Measurements from ENCODE around the gene CLIP4. TPM values are rescaled to one million over a fixed set of nuclear protein-coding genes. Genes with fewer than 3 reads are reported as not detected.

The CLIP4 gene
- total and polyA plus RNA-seq, 2 donors: 12.5 to 28.2 TPM

DNA sequence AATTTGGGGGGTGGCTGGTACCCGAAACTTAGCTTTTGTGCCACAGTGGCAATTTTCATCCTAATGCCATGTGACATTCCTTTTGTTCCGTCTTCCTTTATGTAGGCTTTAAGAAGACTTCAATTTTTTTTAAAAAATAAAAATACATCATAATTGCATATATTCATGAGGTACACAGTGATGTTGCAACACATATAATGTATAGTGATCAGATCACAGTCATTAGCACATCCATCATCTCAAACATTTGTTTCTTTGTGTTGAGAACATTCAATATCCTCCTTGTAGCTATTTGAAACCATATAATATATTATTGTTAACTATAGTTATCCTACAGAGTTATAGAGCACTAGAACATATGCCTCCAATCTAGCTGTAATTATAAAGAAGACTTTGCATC, 6.0 kb upstream of the CLIP4 start:
- DNase-seq (ENCODE audit: low read depth in 6 of 9, low spot score in 9 of 9): no peak
- 97% methylated on average over 2 of the region's 2 CpGs for WGBS
- Histone ChIP-seq H3K36me3 (ENCODE audit: control insufficient read depth in 2 of 2, insufficient read depth in 2 of 2, low read length in 1 of 2) (no peaks in the 10 kb centered on the region), H3K27ac (ENCODE audit: low read depth in 1 of 2, low read length in 1 of 2) (no peak overlapping the region), H3K4me3 (ENCODE audit: low read length in 2 of 2) (no peak overlapping the region), H3K27me3 (ENCODE audit: control insufficient read depth in 2 of 2, insufficient read depth in 1 of 2, low read length in 1 of 2) (peaks cover 0 to 10% of the 10 kb centered on the region in 2 donors), H3K9me3 (ENCODE audit: control insufficient read depth in 2 of 2, insufficient read depth in 1 of 2, low read length in 1 of 2) (no peaks in the 10 kb centered on the region), H3K4me1 (ENCODE audit: control insufficient read depth in 2 of 2, insufficient read depth in 2 of 2, low read length in 2 of 2) (peaks cover 6 to 7% of the 10 kb centered on the region in 2 donors)

GRCh38 chr2:29110916-29111535, 4.2 kb upstream of the CLIP4 start:
- Histone ChIP-seq H3K9me3 (ENCODE audit: control insufficient read depth in 2 of 2, insufficient read depth in 1 of 2, low read length in 1 of 2) (no peaks in the 10 kb centered on the region), H3K27me3 (ENCODE audit: control insufficient read depth in 2 of 2, insufficient read depth in 1 of 2, low read length in 1 of 2) (peaks cover 0 to 23% of the 10 kb centered on the region in 2 donors), H3K4me1 (ENCODE audit: control insufficient read depth in 2 of 2, insufficient read depth in 2 of 2, low read length in 2 of 2) (peaks cover 8% of the 10 kb centered on the region in 2 donors), H3K36me3 (ENCODE audit: control insufficient read depth in 2 of 2, insufficient read depth in 2 of 2, low read length in 1 of 2) (no peaks in the 10 kb centered on the region), H3K4me3 (ENCODE audit: low read length in 2 of 2) (no peak overlapping the region), H3K27ac (ENCODE audit: low read depth in 1 of 2, low read length in 1 of 2) (no peak overlapping the region)
- DNase-seq (ENCODE audit: low read depth in 6 of 9, low spot score in 9 of 9): no peak
- 98% methylated on average over 4 of the region's 4 CpGs for WGBS

- no peak overlapping the region for H3K4me3 ChIP-seq (ENCODE audit: low read length in 2 of 2)
- H3K4me1 ChIP-seq (ENCODE audit: control insufficient read depth in 2 of 2, insufficient read depth in 2 of 2, low read length in 2 of 2): peaks cover 8 to 14% of the 10 kb centered on the region in 2 donors
- H3K27ac ChIP-seq (ENCODE audit: low read depth in 1 of 2, low read length in 1 of 2): no peak overlapping the region
- H3K27me3 ChIP-seq (ENCODE audit: control insufficient read depth in 2 of 2, insufficient read depth in 1 of 2, low read length in 1 of 2): peaks cover 0 to 30% of the 10 kb centered on the region in 2 donors
- no peak for DNase-seq (ENCODE audit: low read depth in 6 of 9, low spot score in 9 of 9)
- no peaks in the 10 kb centered on the region for H3K9me3 ChIP-seq (ENCODE audit: control insufficient read depth in 2 of 2, insufficient read depth in 1 of 2, low read length in 1 of 2)
- H3K36me3 ChIP-seq (ENCODE audit: control insufficient read depth in 2 of 2, insufficient read depth in 2 of 2, low read length in 1 of 2): no peaks in the 10 kb centered on the region
These were observed 2.8 kb upstream of the CLIP4 start for GRCh38 chr2:29112379-29112778.

DNA sequence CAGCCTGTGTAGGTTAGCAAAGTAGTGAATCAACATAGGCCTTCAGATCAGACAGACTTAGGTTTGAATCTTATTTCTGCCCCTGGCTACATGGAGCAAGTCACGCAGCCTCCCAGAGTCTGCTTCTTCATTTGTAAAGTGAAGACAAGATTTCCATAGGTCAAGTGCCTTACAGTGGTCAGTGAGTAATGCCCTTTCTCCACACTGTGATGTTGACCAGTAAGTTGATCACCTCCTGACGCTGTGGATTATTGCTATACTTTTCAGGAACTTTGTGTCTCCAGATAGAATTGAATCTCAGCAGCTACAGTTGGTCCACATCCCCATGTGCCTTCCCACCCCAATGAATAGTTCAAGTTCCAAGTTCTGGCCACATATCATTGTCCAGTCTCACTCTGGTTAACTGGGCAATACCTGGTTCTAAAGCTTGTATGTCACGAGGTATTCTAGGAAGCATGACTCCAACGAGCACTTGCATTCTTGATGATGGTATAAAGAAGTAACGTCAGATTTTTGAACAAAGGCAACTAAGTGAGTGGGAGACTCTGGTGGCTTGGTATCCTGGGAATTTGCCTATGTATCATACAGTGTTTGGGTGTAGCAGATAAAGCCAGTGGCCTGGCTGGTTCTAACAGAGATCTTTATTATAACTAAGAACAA, 2.1 kb upstream of the CLIP4 start:
- Histone ChIP-seq H3K27me3 (ENCODE audit: control insufficient read depth in 2 of 2, insufficient read depth in 1 of 2, low read length in 1 of 2) (peaks cover 0 to 33% of the 10 kb centered on the region in 2 donors), H3K36me3 (ENCODE audit: control insufficient read depth in 2 of 2, insufficient read depth in 2 of 2, low read length in 1 of 2) (no peaks in the 10 kb centered on the region), H3K4me3 (ENCODE audit: low read length in 2 of 2) (no peak overlapping the region), H3K4me1 (ENCODE audit: control insufficient read depth in 2 of 2, insufficient read depth in 2 of 2, low read length in 2 of 2) (peaks cover 8 to 17% of the 10 kb centered on the region in 2 donors), H3K9me3 (ENCODE audit: control insufficient read depth in 2 of 2, insufficient read depth in 1 of 2, low read length in 1 of 2) (no peaks in the 10 kb centered on the region), H3K27ac (ENCODE audit: low read depth in 1 of 2, low read length in 1 of 2) (no peak overlapping the region)
- WGBS: 97% methylated on average over 5 of the region's 5 CpGs
- no peak for DNase-seq (ENCODE audit: low read depth in 6 of 9, low spot score in 9 of 9)

- H3K4me1 ChIP-seq (ENCODE audit: control insufficient read depth in 2 of 2, insufficient read depth in 2 of 2, low read length in 2 of 2): peaks cover 8 to 17% of the 10 kb centered on the region in 2 donors
These were observed 1.3 kb upstream of the CLIP4 start for GRCh38 chr2:29113891-29114321.

DNA sequence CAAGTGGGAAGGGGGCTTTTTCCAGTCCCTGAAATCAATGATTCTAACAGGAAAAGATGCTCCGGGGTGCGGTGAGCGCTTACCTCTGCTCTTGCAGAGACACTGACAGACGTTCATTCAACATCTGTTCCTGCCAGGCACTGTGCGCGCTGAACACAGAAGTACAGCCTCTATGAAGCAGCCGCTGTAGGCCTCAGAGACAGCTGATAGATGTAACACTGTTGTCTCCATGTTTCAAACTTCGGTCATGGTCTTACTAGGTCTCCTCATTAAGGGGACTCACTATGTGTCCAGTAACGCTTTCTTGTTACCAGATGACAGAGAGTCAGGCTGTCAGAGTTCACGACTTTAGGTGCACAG, 649 bp upstream of the CLIP4 start:
- Histone ChIP-seq H3K4me1 (ENCODE audit: control insufficient read depth in 2 of 2, insufficient read depth in 2 of 2, low read length in 2 of 2) (peaks cover 8 to 21% of the 10 kb centered on the region in 2 donors), H3K9me3 (ENCODE audit: control insufficient read depth in 2 of 2, insufficient read depth in 1 of 2, low read length in 1 of 2) (no peaks in the 10 kb centered on the region), H3K36me3 (ENCODE audit: control insufficient read depth in 2 of 2, insufficient read depth in 2 of 2, low read length in 1 of 2) (no peaks in the 10 kb centered on the region), H3K4me3 (ENCODE audit: low read length in 2 of 2) (peak overlapping the region; percentile 40 to 85), H3K27ac (ENCODE audit: low read depth in 1 of 2, low read length in 1 of 2) (peak overlapping the region; percentile 58 to 98), H3K27me3 (ENCODE audit: control insufficient read depth in 2 of 2, insufficient read depth in 1 of 2, low read length in 1 of 2) (peaks cover 0 to 33% of the 10 kb centered on the region in 2 donors)
- WGBS: 79% methylated on average over 10 of the region's 10 CpGs
- peak in 4 of 9 donors; percentile 15 to 65 (median 25) for DNase-seq (ENCODE audit: low read depth in 6 of 9, low spot score in 9 of 9)

More at GRCh38 chr2:29113891-29114321, 1.3 kb upstream of the CLIP4 start:
- H3K36me3 ChIP-seq (ENCODE audit: control insufficient read depth in 2 of 2, insufficient read depth in 2 of 2, low read length in 1 of 2): no peaks in the 10 kb centered on the region
- H3K27ac ChIP-seq (ENCODE audit: low read depth in 1 of 2, low read length in 1 of 2): no peak overlapping the region
- no peak overlapping the region for H3K4me3 ChIP-seq (ENCODE audit: low read length in 2 of 2)
- H3K27me3 ChIP-seq (ENCODE audit: control insufficient read depth in 2 of 2, insufficient read depth in 1 of 2, low read length in 1 of 2): peaks cover 0 to 33% of the 10 kb centered on the region in 2 donors
- H3K9me3 ChIP-seq (ENCODE audit: control insufficient read depth in 2 of 2, insufficient read depth in 1 of 2, low read length in 1 of 2): no peaks in the 10 kb centered on the region
- no peak for DNase-seq (ENCODE audit: low read depth in 6 of 9, low spot score in 9 of 9)
- 92% methylated on average over 4 of the region's 4 CpGs for WGBS

- Histone ChIP-seq H3K36me3 (ENCODE audit: control insufficient read depth in 2 of 2, insufficient read depth in 2 of 2, low read length in 1 of 2) (no peaks in the 10 kb centered on the region), H3K9me3 (ENCODE audit: control insufficient read depth in 2 of 2, insufficient read depth in 1 of 2, low read length in 1 of 2) (no peaks in the 10 kb centered on the region), H3K27ac (ENCODE audit: low read depth in 1 of 2, low read length in 1 of 2) (peak overlapping the region; percentile 86 to 98), H3K4me3 (ENCODE audit: low read length in 2 of 2) (peak overlapping the region; percentile 48 to 85), H3K4me1 (ENCODE audit: control insufficient read depth in 2 of 2, insufficient read depth in 2 of 2, low read length in 2 of 2) (peaks cover 8 to 21% of the 10 kb centered on the region in 2 donors), H3K27me3 (ENCODE audit: control insufficient read depth in 2 of 2, insufficient read depth in 1 of 2, low read length in 1 of 2) (peaks cover 0 to 33% of the 10 kb centered on the region in 2 donors)
- DNase-seq (ENCODE audit: low read depth in 6 of 9, low spot score in 9 of 9): peak; percentile 13 to 87 (median 59)
- whole genome bisulfite sequencing: 2% methylated on average over 53 of the region's 53 CpGs
These were observed 874 bp downstream of the CLIP4 start for GRCh38 chr2:29115797-29116781.

GRCh38 chr2:29117636-29118303, 2.6 kb downstream of the CLIP4 start:
- DNase-seq (ENCODE audit: low read depth in 6 of 9, low spot score in 9 of 9): no peak
- no peaks in the 10 kb centered on the region for H3K36me3 ChIP-seq (ENCODE audit: control insufficient read depth in 2 of 2, insufficient read depth in 2 of 2, low read length in 1 of 2)
- peaks cover 0 to 30% of the 10 kb centered on the region in 2 donors for H3K27me3 ChIP-seq (ENCODE audit: control insufficient read depth in 2 of 2, insufficient read depth in 1 of 2, low read length in 1 of 2)
- H3K4me3 ChIP-seq (ENCODE audit: low read length in 2 of 2): no peak overlapping the region
- whole genome bisulfite sequencing: 95% methylated on average over 2 of the region's 2 CpGs
- peaks cover 8 to 21% of the 10 kb centered on the region in 2 donors for H3K4me1 ChIP-seq (ENCODE audit: control insufficient read depth in 2 of 2, insufficient read depth in 2 of 2, low read length in 2 of 2)
- H3K9me3 ChIP-seq (ENCODE audit: control insufficient read depth in 2 of 2, insufficient read depth in 1 of 2, low read length in 1 of 2): no peaks in the 10 kb centered on the region
- H3K27ac ChIP-seq (ENCODE audit: low read depth in 1 of 2, low read length in 1 of 2): no peak overlapping the region

Measured in thymus (tissue), 11 donors.